ENCODE data around the gene CDCP1.

CDCP1 gene, protein sequence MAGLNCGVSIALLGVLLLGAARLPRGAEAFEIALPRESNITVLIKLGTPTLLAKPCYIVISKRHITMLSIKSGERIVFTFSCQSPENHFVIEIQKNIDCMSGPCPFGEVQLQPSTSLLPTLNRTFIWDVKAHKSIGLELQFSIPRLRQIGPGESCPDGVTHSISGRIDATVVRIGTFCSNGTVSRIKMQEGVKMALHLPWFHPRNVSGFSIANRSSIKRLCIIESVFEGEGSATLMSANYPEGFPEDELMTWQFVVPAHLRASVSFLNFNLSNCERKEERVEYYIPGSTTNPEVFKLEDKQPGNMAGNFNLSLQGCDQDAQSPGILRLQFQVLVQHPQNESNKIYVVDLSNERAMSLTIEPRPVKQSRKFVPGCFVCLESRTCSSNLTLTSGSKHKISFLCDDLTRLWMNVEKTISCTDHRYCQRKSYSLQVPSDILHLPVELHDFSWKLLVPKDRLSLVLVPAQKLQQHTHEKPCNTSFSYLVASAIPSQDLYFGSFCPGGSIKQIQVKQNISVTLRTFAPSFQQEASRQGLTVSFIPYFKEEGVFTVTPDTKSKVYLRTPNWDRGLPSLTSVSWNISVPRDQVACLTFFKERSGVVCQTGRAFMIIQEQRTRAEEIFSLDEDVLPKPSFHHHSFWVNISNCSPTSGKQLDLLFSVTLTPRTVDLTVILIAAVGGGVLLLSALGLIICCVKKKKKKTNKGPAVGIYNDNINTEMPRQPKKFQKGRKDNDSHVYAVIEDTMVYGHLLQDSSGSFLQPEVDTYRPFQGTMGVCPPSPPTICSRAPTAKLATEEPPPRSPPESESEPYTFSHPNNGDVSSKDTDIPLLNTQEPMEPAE

DNA sequence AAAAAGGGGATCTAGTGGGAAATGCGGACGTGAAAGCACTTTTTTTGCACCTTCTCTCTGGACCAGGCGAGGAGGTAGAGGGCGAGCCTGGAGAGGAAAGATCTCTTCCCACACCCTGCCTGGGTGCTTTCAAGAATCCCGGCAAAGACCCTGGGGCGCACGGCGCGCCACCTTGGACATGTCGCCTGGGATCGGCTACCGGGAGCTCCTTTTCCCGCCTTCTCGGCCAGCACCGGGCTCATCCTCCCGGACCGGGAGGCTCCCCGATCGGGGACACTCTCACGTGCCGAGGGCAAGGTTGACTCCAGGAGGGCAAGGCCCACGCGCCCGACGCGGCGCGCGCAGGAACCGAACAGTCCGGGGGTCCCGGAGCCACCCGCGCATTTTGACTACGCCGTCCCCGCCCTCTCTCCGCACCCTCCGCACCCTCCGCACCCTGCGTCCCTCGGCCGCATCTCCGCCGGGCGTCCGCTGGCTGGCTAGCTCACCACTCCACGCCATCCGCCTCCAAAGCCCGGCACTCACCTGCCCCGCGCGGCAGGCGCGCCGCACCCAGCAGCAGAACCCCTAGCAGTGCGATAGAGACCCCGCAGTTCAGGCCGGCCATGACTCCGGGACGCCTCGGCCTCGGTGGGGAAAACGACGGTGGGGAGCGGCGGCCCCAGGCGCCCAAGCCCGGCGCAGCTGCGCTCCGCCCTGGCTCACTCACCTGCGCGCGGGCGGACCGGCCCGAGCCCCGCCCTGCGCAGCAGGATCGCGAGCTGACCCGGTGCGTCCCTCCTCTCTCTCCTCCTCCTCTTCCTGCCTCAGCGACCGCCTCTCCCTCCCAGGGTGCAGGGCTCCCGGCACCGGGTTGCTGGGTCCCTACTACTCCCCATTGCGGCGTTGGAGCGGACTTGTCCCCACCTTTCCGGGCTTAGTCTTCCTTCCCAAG is at the start of gene CDCP1:
Gene CDCP1, minus strand, starts transcription at position 698 of the 934 bp plus-strand sequence. Its CDS starts 91 bp downstream, at position 607.
- ChIA-PET CTCF (interaction anchor here (0.8 to 2.4 kb wide), 7 partner anchors 9 to 104 kb away, joined by 3 to 8 read pairs (median 5); no protein-coding TSS in a partner anchor), POLR2A (interaction anchor here (1.6 kb wide), 1 partner anchor 9 kb away, joined by 6 read pairs; no protein-coding TSS in a partner anchor)
- TF ChIP-seq, protein P1, sequence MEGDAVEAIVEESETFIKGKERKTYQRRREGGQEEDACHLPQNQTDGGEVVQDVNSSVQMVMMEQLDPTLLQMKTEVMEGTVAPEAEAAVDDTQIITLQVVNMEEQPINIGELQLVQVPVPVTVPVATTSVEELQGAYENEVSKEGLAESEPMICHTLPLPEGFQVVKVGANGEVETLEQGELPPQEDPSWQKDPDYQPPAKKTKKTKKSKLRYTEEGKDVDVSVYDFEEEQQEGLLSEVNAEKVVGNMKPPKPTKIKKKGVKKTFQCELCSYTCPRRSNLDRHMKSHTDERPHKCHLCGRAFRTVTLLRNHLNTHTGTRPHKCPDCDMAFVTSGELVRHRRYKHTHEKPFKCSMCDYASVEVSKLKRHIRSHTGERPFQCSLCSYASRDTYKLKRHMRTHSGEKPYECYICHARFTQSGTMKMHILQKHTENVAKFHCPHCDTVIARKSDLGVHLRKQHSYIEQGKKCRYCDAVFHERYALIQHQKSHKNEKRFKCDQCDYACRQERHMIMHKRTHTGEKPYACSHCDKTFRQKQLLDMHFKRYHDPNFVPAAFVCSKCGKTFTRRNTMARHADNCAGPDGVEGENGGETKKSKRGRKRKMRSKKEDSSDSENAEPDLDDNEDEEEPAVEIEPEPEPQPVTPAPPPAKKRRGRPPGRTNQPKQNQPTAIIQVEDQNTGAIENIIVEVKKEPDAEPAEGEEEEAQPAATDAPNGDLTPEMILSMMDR (IDR thresholded peaks at IDR 0.05; ENCODE audit: insufficient read depth, low read length, missing control alignments) = no peak
- H3K4me3 ChIP-seq (ENCODE audit: low read depth, low read length) = peak within 1 kb of the TSS; percentile 66
- no peak for DNase-seq (ENCODE audit: low read depth, low spot score)

DNA sequence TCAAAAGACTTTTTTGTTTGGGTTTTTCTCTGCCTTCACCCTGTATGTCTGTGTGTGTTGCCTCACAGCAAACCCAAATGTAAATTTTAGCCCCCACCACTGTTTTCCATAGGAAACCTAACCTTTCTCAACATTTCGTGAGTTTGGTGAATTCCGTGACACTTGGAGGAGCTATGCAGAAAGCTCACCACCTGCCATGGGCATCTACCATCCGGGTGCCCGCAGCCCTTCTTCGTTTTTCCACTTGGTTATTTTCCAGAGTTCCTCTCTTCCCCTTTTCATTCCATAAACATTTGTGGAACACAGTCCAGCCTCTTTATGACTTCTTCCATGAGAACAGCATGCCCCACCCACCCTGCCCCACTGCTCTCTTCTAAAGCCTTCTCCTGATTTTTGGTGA is 48.6 kb upstream of the CDCP1 start:
- TF ChIP-seq, protein P1 (IDR thresholded peaks at IDR 0.05; ENCODE audit: insufficient read depth, low read length, missing control alignments) = no peak
- ChIA-PET POLR2A (no interaction called here), CTCF (interaction anchor here (1.3 kb wide), 2 partner anchors 31 to 46 kb away, joined by 3 read pairs; no protein-coding TSS in a partner anchor)
- no peak overlapping the region for H3K4me3 ChIP-seq (ENCODE audit: low read depth, low read length)
- DNase-seq (ENCODE audit: low read depth, low spot score) = no peak

DNA sequence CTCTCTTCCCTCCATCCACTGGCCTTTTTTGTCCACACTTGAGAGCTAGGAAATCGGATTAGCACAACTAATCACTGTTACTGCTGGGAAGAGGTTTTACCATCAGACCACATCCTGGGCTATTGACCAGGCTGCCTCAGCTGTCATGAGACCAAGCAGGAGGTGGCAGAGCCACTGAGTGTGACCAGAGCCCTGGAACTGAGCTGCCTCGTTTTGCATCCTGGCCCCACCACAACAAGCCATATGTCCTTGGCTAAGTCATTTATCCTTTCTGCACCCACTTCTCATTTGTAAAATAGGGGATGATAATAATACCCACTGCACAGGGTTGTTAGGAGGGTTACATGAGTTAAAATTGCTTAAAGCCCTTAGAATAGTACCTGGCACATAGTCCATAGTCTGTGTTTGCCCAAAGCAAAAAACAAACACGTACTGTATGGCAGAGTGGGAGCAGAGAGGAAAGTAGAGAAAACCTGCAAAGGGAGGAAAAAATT is 45.8 kb upstream of the CDCP1 start:
- TF ChIP-seq, protein P1 (IDR thresholded peaks at IDR 0.05; ENCODE audit: insufficient read depth, low read length, missing control alignments) = no peak
- DNase-seq (ENCODE audit: low read depth, low spot score) = no peak
- CTCF ChIA-PET = interaction anchor here (1.0 to 2.3 kb wide), 5 partner anchors 8 to 151 kb away, joined by 3 to 10 read pairs (median 4); no protein-coding TSS in a partner anchor
- no peak overlapping the region for H3K4me3 ChIP-seq (ENCODE audit: low read depth, low read length)
- POLR2A ChIA-PET = no interaction called here

DNA sequence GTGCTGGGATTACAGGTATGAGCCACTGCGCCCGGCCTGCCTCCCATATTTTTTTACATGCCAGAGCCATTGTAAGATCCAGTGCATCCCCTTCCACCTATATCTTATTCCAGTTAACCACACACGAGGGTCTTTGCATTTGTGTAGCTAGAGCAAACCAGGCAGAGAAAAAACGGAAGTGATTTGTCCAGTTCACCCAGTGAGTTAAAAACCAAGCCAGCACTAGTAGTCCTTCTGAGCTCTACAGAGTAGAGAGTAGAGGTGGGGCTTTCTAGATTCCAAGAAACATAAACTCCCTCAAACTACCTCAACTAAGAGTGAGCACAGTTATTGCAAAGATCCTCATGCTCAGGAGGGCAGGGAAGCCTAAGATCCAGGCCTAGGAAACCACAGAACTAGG is 45.2 kb upstream of the CDCP1 start:
- CTCF ChIA-PET = interaction anchor here (1.0 to 2.0 kb wide), 4 partner anchors 9 to 150 kb away, joined by 3 to 4 read pairs (median 4); no protein-coding TSS in a partner anchor
- no peak overlapping the region for H3K4me3 ChIP-seq (ENCODE audit: low read depth, low read length)
- DNase-seq (ENCODE audit: low read depth, low spot score) = no peak
- TF ChIP-seq, protein P1 (IDR thresholded peaks at IDR 0.05; ENCODE audit: insufficient read depth, low read length, missing control alignments) = no peak
- POLR2A ChIA-PET = no interaction called here

DNA sequence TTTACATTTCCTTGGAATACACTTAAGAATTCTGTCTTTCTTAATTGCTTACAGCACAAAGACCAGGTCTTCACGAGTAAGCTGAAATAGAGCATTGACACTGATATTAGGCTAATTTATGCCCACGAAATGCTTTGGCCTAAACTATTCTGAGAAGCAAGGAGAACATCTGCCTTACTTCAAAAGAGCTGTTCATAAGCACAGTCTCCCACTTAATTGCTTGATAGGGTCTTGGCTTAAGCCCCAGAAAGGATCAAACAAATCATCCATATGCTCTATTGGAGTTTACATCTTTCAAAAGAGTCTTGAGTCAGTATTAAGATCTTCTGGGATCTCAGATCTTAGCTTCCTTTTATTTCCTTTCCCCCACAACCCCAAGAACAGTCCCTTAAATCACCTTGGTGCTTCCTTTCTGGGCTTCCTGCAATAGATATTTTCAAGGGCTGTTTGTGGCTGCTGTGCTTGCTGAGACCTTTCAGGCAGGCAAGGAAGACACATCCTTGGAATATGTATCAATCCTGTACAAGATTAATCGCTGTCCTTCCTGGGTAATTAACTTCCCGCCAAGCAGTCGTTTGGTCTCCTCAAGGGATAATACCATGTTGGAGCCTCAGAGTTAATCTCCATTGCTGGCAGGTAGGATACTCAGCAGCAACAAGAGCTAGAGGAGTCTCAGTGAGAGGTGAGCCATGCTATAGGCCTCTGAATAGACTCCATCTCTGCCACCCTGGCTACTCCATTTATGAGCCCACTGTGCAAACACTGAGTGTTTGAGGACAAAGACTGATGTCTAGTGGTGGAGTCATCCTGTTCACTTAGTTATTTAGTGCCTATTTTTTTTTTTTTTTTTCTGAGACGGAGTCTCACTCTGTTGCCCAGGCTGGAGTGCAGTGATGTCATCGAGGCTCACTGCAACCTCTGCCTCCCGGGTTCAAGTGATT is 42.8 kb upstream of the CDCP1 start:
- ChIA-PET POLR2A (no interaction called here), CTCF (no interaction called here)
- no peak overlapping the region for H3K4me3 ChIP-seq (ENCODE audit: low read depth, low read length)
- no peak for DNase-seq (ENCODE audit: low read depth, low spot score)
- TF ChIP-seq, protein P1 (IDR thresholded peaks at IDR 0.05; ENCODE audit: insufficient read depth, low read length, missing control alignments) = no peak
